Mesothelial cell of epicardium (in vitro differentiated cells): Measurements from ENCODE around the gene AKIRIN2. TPM values are rescaled to one million over a fixed set of nuclear protein-coding genes. Genes with fewer than 3 reads are reported as not detected.

Experiments used
- DNase-seq, 2 experiments: peaks; one replicate each; pipeline ENCODE4 v3.0.0; 2021; ENCODE audit warnings: low spot score in 2 of 2; ENCODE audit not compliant: unreplicated experiment in 2 of 2
- H3K27ac Mint-ChIP-seq: 2 replicates; pipeline ENCODE4 v1.8.0; 2021; ENCODE audit warnings: mixed read lengths
- H3K27me3 Mint-ChIP-seq: 2 replicates; pipeline ENCODE4 v1.8.0; 2021; ENCODE audit warnings: low read depth, mixed read lengths
- H3K36me3 Mint-ChIP-seq: 2 replicates; pipeline ENCODE4 v1.8.0; 2021; ENCODE audit warnings: mixed read lengths
- H3K4me1 Mint-ChIP-seq: 2 replicates; pipeline ENCODE4 v1.8.0; 2021; ENCODE audit warnings: mixed read lengths
- H3K4me3 Mint-ChIP-seq: 2 replicates; pipeline ENCODE4 v1.8.0; 2021; ENCODE audit warnings: mild to moderate bottlenecking, moderate library complexity, mixed read lengths
- H3K9me3 Mint-ChIP-seq: 2 replicates; pipeline ENCODE4 v1.8.0; 2021; ENCODE audit warnings: mixed read lengths
- total RNA-seq: library from RNA; stranded (reverse); gene quantifications from 3 replicates; pipeline ENCODE4 v1.2.1, GENCODE V29; 2021
- TF ChIP-seq, protein P1 (sequence below): fragments of 200-600 bp; sonication (generic); IDR thresholded peaks from one replicate; pipeline ENCODE4 v1.5.0; 2021; ENCODE audit warnings: antibody characterized with exemption; ENCODE audit not compliant: unreplicated experiment

AKIRIN2 gene
- total RNA-seq, 1 donor from 2014 or later, result 88.1 TPM

- H3K27me3 Mint-ChIP-seq, result no peaks in the 10 kb centered on the region
- TF ChIP-seq, protein P1, sequence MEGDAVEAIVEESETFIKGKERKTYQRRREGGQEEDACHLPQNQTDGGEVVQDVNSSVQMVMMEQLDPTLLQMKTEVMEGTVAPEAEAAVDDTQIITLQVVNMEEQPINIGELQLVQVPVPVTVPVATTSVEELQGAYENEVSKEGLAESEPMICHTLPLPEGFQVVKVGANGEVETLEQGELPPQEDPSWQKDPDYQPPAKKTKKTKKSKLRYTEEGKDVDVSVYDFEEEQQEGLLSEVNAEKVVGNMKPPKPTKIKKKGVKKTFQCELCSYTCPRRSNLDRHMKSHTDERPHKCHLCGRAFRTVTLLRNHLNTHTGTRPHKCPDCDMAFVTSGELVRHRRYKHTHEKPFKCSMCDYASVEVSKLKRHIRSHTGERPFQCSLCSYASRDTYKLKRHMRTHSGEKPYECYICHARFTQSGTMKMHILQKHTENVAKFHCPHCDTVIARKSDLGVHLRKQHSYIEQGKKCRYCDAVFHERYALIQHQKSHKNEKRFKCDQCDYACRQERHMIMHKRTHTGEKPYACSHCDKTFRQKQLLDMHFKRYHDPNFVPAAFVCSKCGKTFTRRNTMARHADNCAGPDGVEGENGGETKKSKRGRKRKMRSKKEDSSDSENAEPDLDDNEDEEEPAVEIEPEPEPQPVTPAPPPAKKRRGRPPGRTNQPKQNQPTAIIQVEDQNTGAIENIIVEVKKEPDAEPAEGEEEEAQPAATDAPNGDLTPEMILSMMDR, result no peak
- no peak overlapping the region for H3K27ac Mint-ChIP-seq
- H3K4me3 Mint-ChIP-seq, result no peak overlapping the region
- DNase-seq, result no peak
- H3K9me3 Mint-ChIP-seq, result no peaks in the 10 kb centered on the region
- H3K4me1 Mint-ChIP-seq, result no peaks in the 10 kb centered on the region
- H3K36me3 Mint-ChIP-seq, result peaks cover 21% of the 10 kb centered on the region
Measured at GRCh38 chr6:87628881-87629280, 73.2 kb downstream of the AKIRIN2 start.

- H3K9me3 Mint-ChIP-seq, result no peaks in the 10 kb centered on the region
- no peaks in the 10 kb centered on the region for H3K4me1 Mint-ChIP-seq
- TF ChIP-seq, protein P1, result no peak
- DNase-seq, result no peak
- H3K27ac Mint-ChIP-seq, result no peak overlapping the region
- peaks cover 22% of the 10 kb centered on the region for H3K36me3 Mint-ChIP-seq
- H3K27me3 Mint-ChIP-seq, result no peaks in the 10 kb centered on the region
- no peak overlapping the region for H3K4me3 Mint-ChIP-seq
Measured at GRCh38 chr6:87628424-87628823, 73.6 kb downstream of the AKIRIN2 start.

Other genes starting within 250 kb of the AKIRIN2 start
- gene SLC35A1, start 229.3 kb downstream of the AKIRIN2 start, total RNA-seq, result 24.0 to 26.6 TPM (median 26.4 TPM) in 3 replicates
- 51.9 to 53.3 TPM (median 52.6 TPM) in 3 replicates for gene RARS2, start 112.2 kb downstream of the AKIRIN2 start, total RNA-seq
- gene ORC3, start 112.1 kb downstream of the AKIRIN2 start, total RNA-seq, result 28.0 to 29.5 TPM (median 28.8 TPM) in 3 replicates